ENCODE data around the gene GTSE1.
"Not testable (repeated sequence)": the region's sequence is repeated elsewhere in the genome, so short reads cannot be mapped to it uniquely, and the experiment has no call there.

GTSE1 gene

DNA sequence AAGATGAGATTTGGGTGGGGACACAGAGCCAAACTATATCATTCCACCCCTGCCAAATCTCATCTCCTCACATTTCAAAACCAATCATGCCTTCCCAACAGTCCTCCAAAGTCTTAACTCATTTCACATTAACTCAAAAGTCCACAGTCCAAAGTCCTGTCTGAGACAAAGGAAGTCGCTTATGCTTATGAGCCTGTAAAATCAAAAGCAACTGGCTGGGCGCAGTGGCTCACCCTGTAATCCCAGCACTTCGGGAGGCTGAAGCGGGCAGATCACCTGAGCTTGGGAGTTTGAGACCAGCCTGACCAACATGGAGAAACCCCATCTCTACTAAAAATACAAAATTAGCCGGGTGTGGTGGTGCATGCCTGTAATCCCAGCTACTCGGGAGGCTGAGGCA is 32.1 kb upstream of the GTSE1 start:
- not testable (repeated sequence) for H3K27ac Mint-ChIP-seq; H3K9me3 Mint-ChIP-seq; H3K4me3 Mint-ChIP-seq; H3K36me3 Mint-ChIP-seq (ENCODE audit: insufficient read depth); DNase-seq; ATAC-seq (replicated peaks)
- Mint-ChIP-seq H3K27me3 (peaks cover 28 to 40% of the 10 kb centered on the region in 2 donors), H3K4me1 (ENCODE audit: low read depth in 2 of 2) (peaks cover 18 to 24% of the 10 kb centered on the region in 2 donors)

- H3K36me3 Mint-ChIP-seq (ENCODE audit: insufficient read depth); DNase-seq; H3K4me3 Mint-ChIP-seq; H3K9me3 Mint-ChIP-seq; ATAC-seq (replicated peaks); H3K27ac Mint-ChIP-seq: not testable (repeated sequence)
- Mint-ChIP-seq H3K4me1 (ENCODE audit: low read depth in 2 of 2) (peaks cover 24 to 31% of the 10 kb centered on the region in 2 donors), H3K27me3 (peaks cover 20 to 29% of the 10 kb centered on the region in 2 donors)
These were observed 31.0 kb upstream of the GTSE1 start for GRCh38 chr22:46265627-46266026.

- Mint-ChIP-seq H3K4me3 (peak within 1 kb of the TSS; percentile 93 to 95), H3K27ac (peak within 1 kb of the TSS; percentile 85 to 95), H3K4me1 (ENCODE audit: low read depth in 2 of 2) (peaks cover 21 to 30% of the 10 kb centered on the region in 2 donors), H3K36me3 (ENCODE audit: insufficient read depth) (peaks cover 15% of the 10 kb centered on the region), H3K9me3 (no peaks in the 10 kb centered on the region), H3K27me3 (peaks cover 0 to 9% of the 10 kb centered on the region in 2 donors)
- DNase-seq (peak; percentile 29 to 47 (median 38)), ATAC-seq (replicated peaks) (peak; percentile 87)
These were observed 29.0 kb upstream of the GTSE1 start, which contains the start of gene TTC38 for GRCh38 chr22:46267431-46268279. TTC38 (plus strand) TSS chr22:46268008; CDS start chr22:46268040, 32 bp downstream.

DNA sequence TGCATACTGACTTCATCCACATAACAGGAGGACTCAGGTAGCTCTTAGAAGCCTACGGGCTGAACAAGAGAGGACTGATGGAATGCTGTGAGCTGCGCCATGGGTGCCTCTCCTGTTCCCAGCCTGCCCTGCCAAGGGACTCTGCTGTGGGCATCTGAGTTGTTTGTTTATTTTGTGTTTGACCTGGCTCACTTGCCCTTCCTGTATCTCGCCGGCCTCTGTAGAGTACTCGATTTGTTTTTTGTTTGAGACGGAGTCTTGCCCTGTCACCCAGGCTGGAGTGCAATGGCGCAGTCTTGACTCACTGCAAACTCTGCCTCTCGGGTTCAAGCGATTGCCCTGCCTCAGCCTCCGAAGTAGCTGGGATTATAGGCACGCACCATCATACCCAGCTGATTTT is 27.1 kb upstream of the GTSE1 start:
- peak overlapping the region; percentile 93 to 95 for H3K4me3 Mint-ChIP-seq
- H3K4me1 Mint-ChIP-seq (ENCODE audit: low read depth in 2 of 2): peaks cover 21 to 22% of the 10 kb centered on the region in 2 donors
- H3K27ac Mint-ChIP-seq: peak overlapping the region; percentile 63 to 75
- H3K27me3 Mint-ChIP-seq: no peaks in the 10 kb centered on the region
- DNase-seq (no peak), ATAC-seq (replicated peaks) (no peak)
- H3K36me3 Mint-ChIP-seq (ENCODE audit: insufficient read depth): peaks cover 18% of the 10 kb centered on the region
- H3K9me3 Mint-ChIP-seq: no peaks in the 10 kb centered on the region

GRCh38 chr22:46272196-46272595 is 24.5 kb upstream of the GTSE1 start:
- no peak overlapping the region for H3K4me3 Mint-ChIP-seq
- no peak for ATAC-seq (replicated peaks)
- H3K9me3 Mint-ChIP-seq: no peaks in the 10 kb centered on the region
- no peak overlapping the region for H3K27ac Mint-ChIP-seq
- no peaks in the 10 kb centered on the region for H3K27me3 Mint-ChIP-seq
- peaks cover 28% of the 10 kb centered on the region for H3K36me3 Mint-ChIP-seq (ENCODE audit: insufficient read depth)
- DNase-seq: no peak
- peaks cover 31 to 38% of the 10 kb centered on the region in 2 donors for H3K4me1 Mint-ChIP-seq (ENCODE audit: low read depth in 2 of 2)

- Mint-ChIP-seq H3K27me3 (no peaks in the 10 kb centered on the region), H3K27ac (no peak overlapping the region), H3K4me3 (no peak overlapping the region), H3K4me1 (ENCODE audit: low read depth in 2 of 2) (peaks cover 30 to 41% of the 10 kb centered on the region in 2 donors), H3K9me3 (no peaks in the 10 kb centered on the region), H3K36me3 (ENCODE audit: insufficient read depth) (peaks cover 32% of the 10 kb centered on the region)
- ATAC-seq (replicated peaks) (no peak), DNase-seq (no peak)
These were observed 23.8 kb upstream of the GTSE1 start for GRCh38 chr22:46272762-46273431.

DNA sequence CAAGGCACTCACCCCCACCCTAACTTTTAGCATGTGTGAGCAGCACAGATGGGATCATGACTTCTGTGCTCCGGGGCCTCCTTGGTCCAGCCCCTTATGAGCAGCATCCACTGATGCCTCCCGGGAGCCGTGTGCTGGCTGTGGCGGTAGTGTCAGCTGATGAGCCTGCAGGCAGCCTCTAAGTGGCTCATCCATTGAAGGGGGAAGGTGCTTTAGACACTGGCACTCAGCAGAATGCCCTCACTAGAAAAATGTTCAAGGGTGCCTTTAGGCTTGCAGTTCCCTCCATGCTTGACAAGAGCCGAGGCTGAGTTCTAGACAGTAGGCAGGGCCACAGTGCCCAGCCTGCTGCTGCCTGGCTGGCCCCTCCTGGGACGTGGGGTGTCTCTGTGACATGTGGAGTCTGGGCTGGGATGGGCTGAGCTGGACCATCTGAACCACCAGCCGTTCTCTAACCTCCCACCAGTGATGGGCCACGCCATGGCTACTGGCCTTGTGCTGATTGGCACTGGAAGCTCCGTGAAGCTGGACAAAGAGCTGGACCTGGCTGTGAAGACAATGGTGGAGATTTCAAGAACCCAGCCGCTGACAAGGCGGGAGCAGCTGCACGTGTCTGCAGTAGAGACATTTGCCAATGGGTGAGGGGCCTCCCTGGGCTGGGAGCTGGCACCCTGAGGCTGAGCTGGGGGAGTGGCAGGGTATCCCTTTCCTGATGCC is 23.1 kb upstream of the GTSE1 start:
- Mint-ChIP-seq H3K4me3 (no peak overlapping the region), H3K27me3 (no peaks in the 10 kb centered on the region), H3K36me3 (ENCODE audit: insufficient read depth) (peaks cover 32% of the 10 kb centered on the region), H3K9me3 (no peaks in the 10 kb centered on the region), H3K27ac (peak overlapping the region in 1 of 2 donors; percentile 70), H3K4me1 (ENCODE audit: low read depth in 2 of 2) (peaks cover 30 to 43% of the 10 kb centered on the region in 2 donors)
- ATAC-seq (replicated peaks) (no peak), DNase-seq (no peak)

- Mint-ChIP-seq H3K27ac (no peak overlapping the region), H3K4me1 (ENCODE audit: low read depth in 2 of 2) (peaks cover 31 to 45% of the 10 kb centered on the region in 2 donors), H3K27me3 (no peaks in the 10 kb centered on the region), H3K36me3 (ENCODE audit: insufficient read depth) (peaks cover 32% of the 10 kb centered on the region), H3K9me3 (no peaks in the 10 kb centered on the region), H3K4me3 (no peak overlapping the region)
- ATAC-seq (replicated peaks) (no peak), DNase-seq (no peak)
These were observed 22.3 kb upstream of the GTSE1 start for GRCh38 chr22:46274381-46274780.

DNA sequence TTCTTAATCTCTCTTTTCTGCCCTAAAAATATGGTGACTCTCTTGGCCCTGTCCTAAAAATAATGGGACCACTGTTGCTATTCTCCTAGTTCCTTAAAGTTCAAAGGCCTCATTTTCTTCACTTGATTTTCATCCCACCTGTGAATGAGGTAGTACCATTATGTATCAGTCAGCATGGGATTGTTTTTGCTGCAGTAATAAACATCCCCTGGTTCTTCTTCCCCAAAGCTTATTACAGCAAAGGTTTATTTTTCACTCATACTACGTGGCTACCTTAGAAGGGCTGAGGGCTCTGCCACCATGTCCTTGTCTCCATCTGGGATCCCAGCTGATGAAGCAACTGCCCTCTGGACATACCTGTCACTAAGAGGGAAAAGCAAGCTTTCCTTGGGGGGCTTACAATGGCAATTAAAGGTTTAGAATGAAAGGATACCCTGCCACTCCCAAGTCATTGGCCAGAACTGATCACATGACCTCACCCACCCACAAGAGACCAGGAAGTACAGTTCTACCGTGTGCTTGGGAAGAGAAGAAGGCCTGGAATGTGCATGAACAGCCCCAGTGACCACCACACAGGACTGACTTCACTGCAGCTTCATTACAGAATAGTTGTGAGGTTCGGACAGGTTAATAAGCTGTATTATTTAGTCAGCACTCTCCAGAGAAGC is 21.1 kb upstream of the GTSE1 start:
- no peak for DNase-seq
- Mint-ChIP-seq H3K4me3 (peak overlapping the region in 1 of 2 donors; percentile 51), H3K9me3 (no peaks in the 10 kb centered on the region), H3K4me1 (ENCODE audit: low read depth in 2 of 2) (peaks cover 32 to 47% of the 10 kb centered on the region in 2 donors), H3K36me3 (ENCODE audit: insufficient read depth) (peaks cover 32% of the 10 kb centered on the region), H3K27me3 (no peaks in the 10 kb centered on the region), H3K27ac (peak overlapping the region; percentile 68 to 91)
- ATAC-seq (replicated peaks): no peak

GRCh38 chr22:46276563-46276962 is 20.1 kb upstream of the GTSE1 start:
- DNase-seq: no peak
- H3K27me3 Mint-ChIP-seq: no peaks in the 10 kb centered on the region
- peak overlapping the region in 1 of 2 donors; percentile 47 for H3K27ac Mint-ChIP-seq
- peaks cover 42 to 54% of the 10 kb centered on the region in 2 donors for H3K4me1 Mint-ChIP-seq (ENCODE audit: low read depth in 2 of 2)
- peak overlapping the region; percentile 61 to 73 for H3K4me3 Mint-ChIP-seq
- ATAC-seq (replicated peaks): no peak
- H3K9me3 Mint-ChIP-seq: no peaks in the 10 kb centered on the region
- peaks cover 34% of the 10 kb centered on the region for H3K36me3 Mint-ChIP-seq (ENCODE audit: insufficient read depth)

DNA sequence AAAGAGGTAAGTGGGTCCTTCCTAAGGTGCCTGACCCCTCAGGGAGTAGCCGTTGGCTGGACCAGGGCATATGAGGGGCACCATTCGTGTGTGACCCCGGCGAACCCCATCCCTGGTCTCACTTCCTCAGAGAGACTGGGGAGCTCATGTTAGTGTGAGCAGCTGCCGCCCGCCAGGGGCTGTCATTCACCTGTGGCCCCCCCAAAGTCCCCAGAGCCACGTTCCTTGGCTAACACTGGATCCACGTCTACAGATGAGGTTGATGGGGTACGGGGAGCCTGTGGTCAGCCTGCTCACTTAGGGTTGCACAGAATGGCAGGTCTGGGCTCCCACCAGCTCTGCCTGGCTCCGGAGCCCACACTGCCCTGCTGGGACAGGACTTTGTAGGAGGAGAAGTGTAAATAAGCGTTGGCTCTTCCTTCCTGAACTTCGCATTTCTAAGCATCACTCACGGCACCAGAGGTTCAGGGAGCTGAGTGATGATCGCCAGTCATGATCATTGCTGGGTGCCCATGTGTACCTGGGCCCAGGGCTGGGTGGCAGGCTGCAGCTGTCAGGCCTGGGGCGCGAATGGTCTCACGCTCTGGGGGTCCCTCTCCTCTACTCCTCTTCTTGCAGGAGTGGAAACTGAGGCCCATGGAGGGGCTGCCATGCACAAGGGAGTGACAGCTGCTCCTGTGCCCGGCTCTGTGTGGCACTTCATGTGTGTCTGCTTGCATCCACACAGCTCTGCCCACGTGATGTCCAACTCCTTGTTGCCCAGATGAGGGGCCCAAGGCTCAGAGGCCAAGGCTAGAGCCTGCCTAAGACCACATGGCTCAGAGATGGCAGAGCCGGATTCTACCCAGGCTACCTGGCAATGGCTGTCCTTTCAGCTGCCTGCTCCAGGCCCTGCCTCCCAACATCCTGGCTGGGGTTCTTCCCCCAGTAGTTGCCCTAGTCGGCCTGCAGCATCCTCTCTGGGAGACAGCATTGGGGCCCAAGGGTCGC is 17.7 kb upstream of the GTSE1 start:
- peak overlapping the region; percentile 94 to 96 for H3K27ac Mint-ChIP-seq
- peaks cover 49 to 64% of the 10 kb centered on the region in 2 donors for H3K4me1 Mint-ChIP-seq (ENCODE audit: low read depth in 2 of 2)
- no peak for ATAC-seq (replicated peaks)
- no peak for DNase-seq
- peak overlapping the region in 1 of 2 donors; percentile 12 for H3K4me3 Mint-ChIP-seq
- no peaks in the 10 kb centered on the region for H3K9me3 Mint-ChIP-seq
- H3K27me3 Mint-ChIP-seq: no peaks in the 10 kb centered on the region
- H3K36me3 Mint-ChIP-seq (ENCODE audit: insufficient read depth): peaks cover 28% of the 10 kb centered on the region

Measured in effector memory CD8-positive, alpha-beta T cell (primary cell).